T-helper 2 cell treated with Interferon-gamma antibody and Interleukin-4, amounts not matched to agents 5 μg/mL and 100 μg/mL, for 36 hours (primary cell): Measurements from ENCODE around the gene STON2.
"Not testable (repeated sequence)": the region's sequence is repeated elsewhere in the genome, so short reads cannot be mapped to it uniquely, and the experiment has no call there.

Experiments
- DNase-seq: peaks from one replicate; pipeline ENCODE4 v3.0.0; 2021; ENCODE audit warnings: low spot score
- H3K27ac Mint-ChIP-seq: one replicate; pipeline ENCODE4 v1.8.0; 2021; ENCODE audit warnings: mild to moderate bottlenecking, mixed read lengths
- H3K27me3 Mint-ChIP-seq: one replicate; pipeline ENCODE4 v1.8.0; 2021; ENCODE audit warnings: low read depth, mixed read lengths
- H3K36me3 Mint-ChIP-seq: one replicate; pipeline ENCODE4 v1.8.0; 2021; ENCODE audit warnings: low read depth, mixed read lengths
- H3K4me1 Mint-ChIP-seq: one replicate; pipeline ENCODE4 v1.8.0; 2021; ENCODE audit warnings: low read depth, mixed read lengths
- H3K4me3 Mint-ChIP-seq: one replicate; pipeline ENCODE4 v1.8.0; 2022; ENCODE audit warnings: mild to moderate bottlenecking, moderate library complexity, mixed read lengths
- H3K9me3 Mint-ChIP-seq: one replicate; pipeline ENCODE4 v1.8.0; 2021; ENCODE audit warnings: mixed read lengths

The STON2 gene

GRCh38 chr14:81382517-81383225 is 17.5 kb downstream of the STON2 start:
- Mint-ChIP-seq H3K4me3 (no peak overlapping the region), H3K27ac (no peak overlapping the region), H3K27me3 (no peaks in the 10 kb centered on the region), H3K36me3 (no peaks in the 10 kb centered on the region), H3K9me3 (no peaks in the 10 kb centered on the region), H3K4me1 (no peaks in the 10 kb centered on the region)
- no peak for DNase-seq

GRCh38 chr14:81380009-81380408 is 20.1 kb downstream of the STON2 start:
- H3K4me1 Mint-ChIP-seq, H3K9me3 Mint-ChIP-seq, H3K27me3 Mint-ChIP-seq, H3K4me3 Mint-ChIP-seq, H3K36me3 Mint-ChIP-seq, H3K27ac Mint-ChIP-seq, DNase-seq: not testable (repeated sequence)

GRCh38 chr14:81371802-81372201 is 28.3 kb downstream of the STON2 start:
- Mint-ChIP-seq H3K9me3 (no peaks in the 10 kb centered on the region), H3K4me3 (no peak overlapping the region), H3K36me3 (no peaks in the 10 kb centered on the region), H3K4me1 (no peaks in the 10 kb centered on the region), H3K27me3 (peaks cover 8% of the 10 kb centered on the region), H3K27ac (no peak overlapping the region)
- DNase-seq: no peak

- no peak overlapping the region for H3K4me3 Mint-ChIP-seq
- H3K36me3 Mint-ChIP-seq: no peaks in the 10 kb centered on the region
- no peaks in the 10 kb centered on the region for H3K9me3 Mint-ChIP-seq
- H3K4me1 Mint-ChIP-seq: no peaks in the 10 kb centered on the region
- no peaks in the 10 kb centered on the region for H3K27me3 Mint-ChIP-seq
- DNase-seq: no peak
- no peak overlapping the region for H3K27ac Mint-ChIP-seq
These were observed 32.6 kb downstream of the STON2 start for GRCh38 chr14:81367563-81367962.

- Mint-ChIP-seq H3K27ac (no peak overlapping the region), H3K4me3 (no peak overlapping the region), H3K36me3 (no peaks in the 10 kb centered on the region), H3K4me1 (no peaks in the 10 kb centered on the region), H3K27me3 (no peaks in the 10 kb centered on the region), H3K9me3 (no peaks in the 10 kb centered on the region)
- DNase-seq: no peak
These were observed 33.2 kb downstream of the STON2 start for GRCh38 chr14:81366884-81367283.

- Mint-ChIP-seq H3K4me3 (no peak overlapping the region), H3K9me3 (no peaks in the 10 kb centered on the region), H3K36me3 (no peaks in the 10 kb centered on the region), H3K4me1 (no peaks in the 10 kb centered on the region), H3K27ac (no peak overlapping the region), H3K27me3 (no peaks in the 10 kb centered on the region)
- no peak for DNase-seq
These were observed 33.9 kb downstream of the STON2 start for GRCh38 chr14:81366214-81366613.

- Mint-ChIP-seq H3K27ac (no peak overlapping the region), H3K4me1 (no peaks in the 10 kb centered on the region), H3K36me3 (no peaks in the 10 kb centered on the region), H3K27me3 (no peaks in the 10 kb centered on the region), H3K9me3 (no peaks in the 10 kb centered on the region), H3K4me3 (no peak overlapping the region)
- no peak for DNase-seq
These were observed 36.3 kb downstream of the STON2 start for GRCh38 chr14:81363746-81364378.

GRCh38 chr14:81353691-81354323 is 46.3 kb downstream of the STON2 start:
- Mint-ChIP-seq H3K36me3 (no peaks in the 10 kb centered on the region), H3K27ac (no peak overlapping the region)

GRCh38 chr14:81352413-81352812 is 47.7 kb downstream of the STON2 start:
- Mint-ChIP-seq H3K27me3 (no peaks in the 10 kb centered on the region), H3K36me3 (no peaks in the 10 kb centered on the region)

More at GRCh38 chr14:81353691-81354323, 46.3 kb downstream of the STON2 start:
- Mint-ChIP-seq H3K9me3 (peaks cover 11% of the 10 kb centered on the region), H3K4me1 (no peaks in the 10 kb centered on the region), H3K4me3 (no peak overlapping the region), H3K27me3 (no peaks in the 10 kb centered on the region)
- no peak for DNase-seq

GRCh38 chr14:81351205-81351604 is 48.9 kb downstream of the STON2 start:
- H3K9me3 Mint-ChIP-seq: peaks cover 11% of the 10 kb centered on the region
- no peak overlapping the region for H3K4me3 Mint-ChIP-seq
- H3K4me1 Mint-ChIP-seq: no peaks in the 10 kb centered on the region
- H3K27me3 Mint-ChIP-seq: no peaks in the 10 kb centered on the region
- no peak overlapping the region for H3K27ac Mint-ChIP-seq
- no peaks in the 10 kb centered on the region for H3K36me3 Mint-ChIP-seq
- DNase-seq: no peak

More at GRCh38 chr14:81352413-81352812, 47.7 kb downstream of the STON2 start:
- no peak overlapping the region for H3K27ac Mint-ChIP-seq
- DNase-seq: no peak
- no peak overlapping the region for H3K4me3 Mint-ChIP-seq
- no peaks in the 10 kb centered on the region for H3K4me1 Mint-ChIP-seq
- peaks cover 11% of the 10 kb centered on the region for H3K9me3 Mint-ChIP-seq

- Mint-ChIP-seq H3K9me3 (peaks cover 11% of the 10 kb centered on the region), H3K4me1 (no peaks in the 10 kb centered on the region), H3K4me3 (no peak overlapping the region), H3K27ac (no peak overlapping the region), H3K36me3 (no peaks in the 10 kb centered on the region), H3K27me3 (no peaks in the 10 kb centered on the region)
- DNase-seq: no peak
These were observed 49.6 kb downstream of the STON2 start for GRCh38 chr14:81350344-81351130.

- no peak for DNase-seq
These were observed 52.1 kb downstream of the STON2 start for GRCh38 chr14:81348061-81348460.

GRCh38 chr14:81345781-81346180 is 54.3 kb downstream of the STON2 start:
- H3K9me3 Mint-ChIP-seq: no peaks in the 10 kb centered on the region
- H3K4me3 Mint-ChIP-seq: no peak overlapping the region
- H3K36me3 Mint-ChIP-seq: no peaks in the 10 kb centered on the region
- no peaks in the 10 kb centered on the region for H3K4me1 Mint-ChIP-seq
- no peak overlapping the region for H3K27ac Mint-ChIP-seq
- H3K27me3 Mint-ChIP-seq: no peaks in the 10 kb centered on the region
- DNase-seq: no peak

More at GRCh38 chr14:81348061-81348460, 52.1 kb downstream of the STON2 start:
- Mint-ChIP-seq H3K4me3 (no peak overlapping the region), H3K27ac (no peak overlapping the region), H3K4me1 (no peaks in the 10 kb centered on the region), H3K9me3 (no peaks in the 10 kb centered on the region), H3K36me3 (no peaks in the 10 kb centered on the region), H3K27me3 (no peaks in the 10 kb centered on the region)
